HG03280 (cell line): ENCODE data around the gene GRP.

Experiments
- ATAC-seq: cut with Tn5 transposase; IDR thresholded peaks from one replicate; pipeline ENCODE4 v1.9.1; 2021; ENCODE audit warnings: mild to moderate bottlenecking, moderate library complexity; ENCODE audit not compliant: unreplicated experiment

GRP gene

GRCh38 chr18:59266886-59267502, 47.0 kb downstream of the GRP start:
- ATAC-seq: no peak

GRCh38 chr18:59267503-59268126, 47.7 kb downstream of the GRP start:
- no peak for ATAC-seq

- ATAC-seq: no peak
Observed at GRCh38 chr18:59268127-59268720, 48.3 kb downstream of the GRP start.

GRCh38 chr18:59268721-59269562, 49.0 kb downstream of the GRP start:
- peak; percentile 42 for ATAC-seq

GRCh38 chr18:59269563-59270119, 49.7 kb downstream of the GRP start:
- no peak for ATAC-seq

GRCh38 chr18:59270689-59271257, 50.8 kb downstream of the GRP start:
- ATAC-seq: no peak

- no peak for ATAC-seq
Observed at GRCh38 chr18:59271606-59272220, 51.8 kb downstream of the GRP start.

GRCh38 chr18:59272221-59272888, 52.4 kb downstream of the GRP start:
- ATAC-seq: no peak

- no peak for ATAC-seq
Observed at GRCh38 chr18:59272891-59273758, 53.2 kb downstream of the GRP start, which contains the start of gene RAX. TSS of gene RAX (minus strand) at chr18:59273454. CDS start at chr18:59273206, 248 bp downstream.

- no peak for ATAC-seq
Observed at GRCh38 chr18:59273759-59274532, 54.0 kb downstream of the GRP start.

GRCh38 chr18:59274533-59274928, 54.6 kb downstream of the GRP start:
- ATAC-seq: no peak

GRCh38 chr18:59275406-59275949, 55.5 kb downstream of the GRP start:
- no peak for ATAC-seq

GRCh38 chr18:59276047-59276446, 56.1 kb downstream of the GRP start:
- no peak for ATAC-seq

- ATAC-seq: no peak
Observed at GRCh38 chr18:59278793-59279192, 58.8 kb downstream of the GRP start.

GRCh38 chr18:59279193-59279592, 59.2 kb downstream of the GRP start:
- no peak for ATAC-seq

- ATAC-seq: no peak
Observed at GRCh38 chr18:59279722-59280121, 59.8 kb downstream of the GRP start.
